ENCODE measurements around the gene CACNG7. TPM values are rescaled to one million over a fixed set of nuclear protein-coding genes. Genes with fewer than 3 reads are reported as not detected.

CACNG7 gene
- total RNA-seq, 2 experiments from 2014 or later: not detected

DNA sequence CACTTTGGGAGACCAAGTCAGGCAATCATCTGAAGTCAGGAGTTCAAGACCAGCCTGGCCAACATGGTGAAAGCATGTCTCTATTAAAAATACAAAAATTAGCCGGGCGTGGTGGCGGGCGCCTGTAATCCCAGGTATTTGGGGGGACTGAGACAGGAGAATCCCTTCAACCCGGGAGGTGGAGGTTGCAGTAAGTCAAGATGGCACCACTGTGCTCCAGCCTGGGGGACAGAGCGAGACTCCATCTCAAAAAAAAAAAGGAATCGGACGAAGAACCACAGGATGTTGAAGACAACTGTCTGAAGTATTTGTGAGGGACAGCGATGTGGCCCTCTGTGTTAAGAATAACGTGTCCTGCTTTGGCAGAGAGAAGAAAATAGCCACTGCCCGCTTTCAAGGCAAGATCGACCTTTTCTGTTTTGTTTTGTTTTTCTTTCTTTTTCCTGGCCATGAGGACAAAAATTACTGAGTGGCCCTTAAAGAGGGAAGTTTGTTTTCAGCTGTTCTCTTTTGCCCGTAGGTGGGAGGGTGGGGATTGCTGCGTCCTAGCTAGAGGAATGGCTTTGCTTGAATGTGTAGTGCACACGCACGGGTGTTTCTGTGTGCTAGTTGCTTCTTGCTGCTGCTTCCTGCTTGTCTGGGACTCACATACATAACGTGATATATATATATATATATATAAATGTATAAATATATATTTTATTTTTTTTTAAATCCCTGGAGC lies 33.3 kb upstream of the CACNG7 start:
- no peaks in the 10 kb centered on the region for H3K27me3 Mint-ChIP-seq
- ChIA-PET CTCF (no interaction called here), POLR2A (interaction anchor here (2.3 kb wide), 1 partner anchor 9 kb away, joined by 18 read pairs; the partner anchor contains the start of gene MYADM)
- no peak for DNase-seq
- ATAC-seq: no peak
- peaks cover 37% of the 10 kb centered on the region for H3K36me3 Mint-ChIP-seq (ENCODE audit: low read depth)
- H3K4me1 Mint-ChIP-seq (ENCODE audit: low read depth): peaks cover 62% of the 10 kb centered on the region
- no peak overlapping the region for H3K27ac Mint-ChIP-seq
- no peak overlapping the region for H3K4me3 Mint-ChIP-seq
- TF ChIP-seq, protein P1, sequence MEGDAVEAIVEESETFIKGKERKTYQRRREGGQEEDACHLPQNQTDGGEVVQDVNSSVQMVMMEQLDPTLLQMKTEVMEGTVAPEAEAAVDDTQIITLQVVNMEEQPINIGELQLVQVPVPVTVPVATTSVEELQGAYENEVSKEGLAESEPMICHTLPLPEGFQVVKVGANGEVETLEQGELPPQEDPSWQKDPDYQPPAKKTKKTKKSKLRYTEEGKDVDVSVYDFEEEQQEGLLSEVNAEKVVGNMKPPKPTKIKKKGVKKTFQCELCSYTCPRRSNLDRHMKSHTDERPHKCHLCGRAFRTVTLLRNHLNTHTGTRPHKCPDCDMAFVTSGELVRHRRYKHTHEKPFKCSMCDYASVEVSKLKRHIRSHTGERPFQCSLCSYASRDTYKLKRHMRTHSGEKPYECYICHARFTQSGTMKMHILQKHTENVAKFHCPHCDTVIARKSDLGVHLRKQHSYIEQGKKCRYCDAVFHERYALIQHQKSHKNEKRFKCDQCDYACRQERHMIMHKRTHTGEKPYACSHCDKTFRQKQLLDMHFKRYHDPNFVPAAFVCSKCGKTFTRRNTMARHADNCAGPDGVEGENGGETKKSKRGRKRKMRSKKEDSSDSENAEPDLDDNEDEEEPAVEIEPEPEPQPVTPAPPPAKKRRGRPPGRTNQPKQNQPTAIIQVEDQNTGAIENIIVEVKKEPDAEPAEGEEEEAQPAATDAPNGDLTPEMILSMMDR (IDR thresholded peaks at IDR 0.05): no peak
- intact Hi-C loops (cut with micrococcal nuclease): no loop called here
- H3K9me3 Mint-ChIP-seq: no peaks in the 10 kb centered on the region

DNA sequence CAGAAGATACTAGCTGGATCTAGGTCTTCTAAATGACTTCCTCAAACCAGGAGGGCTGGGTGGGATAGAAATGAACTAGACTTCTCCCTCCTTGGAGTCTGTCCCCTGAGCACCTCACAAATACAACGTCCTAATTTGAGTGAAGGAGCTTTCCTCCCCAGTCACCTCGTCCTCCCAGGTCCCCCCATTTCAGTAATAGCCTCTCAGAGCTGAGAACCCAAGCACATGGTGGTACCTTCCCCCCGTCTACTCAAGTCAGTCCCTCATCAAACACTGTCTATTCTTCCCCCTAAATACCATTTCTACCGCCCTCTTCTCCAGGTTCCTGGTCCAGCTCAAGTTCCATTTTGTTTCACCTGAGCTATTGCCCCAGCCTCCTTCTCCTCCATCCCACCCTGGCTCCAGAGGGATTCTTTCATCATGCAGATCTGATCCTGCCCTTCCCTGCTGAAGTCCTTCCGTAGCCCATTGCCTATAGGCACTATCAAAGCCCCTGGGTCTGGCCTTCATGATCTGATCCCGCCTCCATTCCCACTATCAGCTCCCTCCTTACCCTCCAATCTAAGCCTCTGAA lies 32.3 kb upstream of the CACNG7 start:
- Mint-ChIP-seq H3K9me3 (no peaks in the 10 kb centered on the region), H3K27me3 (no peaks in the 10 kb centered on the region), H3K4me3 (peak overlapping the region; percentile 11), H3K27ac (peak overlapping the region; percentile 43), H3K4me1 (ENCODE audit: low read depth) (peaks cover 54% of the 10 kb centered on the region), H3K36me3 (ENCODE audit: low read depth) (peaks cover 33% of the 10 kb centered on the region)
- ChIA-PET CTCF (no interaction called here), POLR2A (interaction anchor here (0.8 to 2.3 kb wide), 2 partner anchors 10 to 14 kb away, joined by 3 to 18 read pairs; partner anchors contain the start of gene MYADM)
- no peak for DNase-seq
- intact Hi-C loops (cut with micrococcal nuclease): no loop called here
- TF ChIP-seq, protein P1 (IDR thresholded peaks at IDR 0.05): no peak
- no peak for ATAC-seq

DNA sequence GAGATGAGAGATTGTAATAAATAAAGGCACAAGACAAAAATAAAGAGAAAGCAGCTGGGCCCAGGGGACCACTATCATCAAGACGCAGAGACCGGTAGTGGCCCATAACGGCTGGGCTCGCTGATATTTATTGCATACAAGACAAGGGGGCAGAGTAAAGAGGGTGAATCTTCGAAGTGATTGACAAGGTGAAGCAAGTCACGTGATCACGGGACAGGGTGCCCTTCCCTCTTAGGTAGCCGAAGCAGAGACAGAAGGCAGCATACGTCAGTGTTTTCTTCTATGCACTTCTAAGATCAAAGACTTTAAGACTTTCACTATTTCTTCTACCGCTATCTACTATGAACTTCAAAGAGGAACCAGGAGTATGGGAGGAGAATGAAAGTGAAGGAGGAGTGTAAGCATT lies 31.7 kb upstream of the CACNG7 start:
- no peaks in the 10 kb centered on the region for H3K27me3 Mint-ChIP-seq
- peak; percentile 61 for DNase-seq
- peak overlapping the region; percentile 11 for H3K4me3 Mint-ChIP-seq
- TF ChIP-seq, protein P1 (IDR thresholded peaks at IDR 0.05): no peak
- H3K36me3 Mint-ChIP-seq (ENCODE audit: low read depth): peaks cover 33% of the 10 kb centered on the region
- POLR2A ChIA-PET: interaction anchor here (0.8 to 2.3 kb wide), 2 partner anchors 10 to 15 kb away, joined by 3 to 18 read pairs; partner anchors contain the start of gene MYADM
- ATAC-seq: no peak
- H3K27ac Mint-ChIP-seq: peak overlapping the region; percentile 43
- intact Hi-C loops (cut with micrococcal nuclease): no loop called here
- no peaks in the 10 kb centered on the region for H3K9me3 Mint-ChIP-seq
- CTCF ChIA-PET: no interaction called here
- peaks cover 54% of the 10 kb centered on the region for H3K4me1 Mint-ChIP-seq (ENCODE audit: low read depth)

DNA sequence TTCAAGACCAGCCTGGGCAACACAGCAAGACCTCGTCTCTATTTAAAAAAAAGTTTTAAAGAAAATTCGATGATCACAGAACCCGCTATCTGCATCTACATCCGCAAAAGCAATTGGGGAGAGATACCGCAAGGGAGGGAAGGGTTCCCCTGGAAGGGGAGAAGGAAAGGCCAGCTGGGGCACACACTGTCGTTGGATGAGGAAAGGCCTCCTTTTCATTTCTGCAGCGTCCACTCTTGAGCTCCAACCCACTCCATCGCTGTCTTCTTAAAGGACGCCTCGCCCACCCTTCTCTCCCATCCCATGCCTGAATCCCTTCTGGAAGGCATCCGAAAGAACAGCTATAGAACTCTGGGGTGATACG lies 30.3 kb upstream of the CACNG7 start:
- ChIA-PET CTCF (interaction anchor here (2.1 kb wide), 1 partner anchor 11 kb away, joined by 5 read pairs; the partner anchor contains the start of gene MYADM), POLR2A (interaction anchor here (1.1 to 1.8 kb wide), 3 partner anchors 8 to 12 kb away, joined by 4 to 9 read pairs (median 8); partner anchors contain the start of gene MYADM)
- DNase-seq (no peak), ATAC-seq (no peak)
- intact Hi-C loops (cut with micrococcal nuclease): no loop called here
- Mint-ChIP-seq H3K4me1 (ENCODE audit: low read depth) (peaks cover 50% of the 10 kb centered on the region), H3K36me3 (ENCODE audit: low read depth) (peaks cover 23% of the 10 kb centered on the region), H3K9me3 (no peaks in the 10 kb centered on the region), H3K27me3 (peaks cover 8% of the 10 kb centered on the region), H3K4me3 (no peak overlapping the region), H3K27ac (no peak overlapping the region)
- TF ChIP-seq, protein P1 (IDR thresholded peaks at IDR 0.05): no peak

All from activated CD8-positive, alpha-beta T cell treated with anti-CD3 and anti-CD28 coated beads for 36 hours (primary cell).